Amygdala (tissue), 56 donors: ENCODE results near the gene ZBTB40.
A peak's percentile ranks its signal among the peaks of the same experiment; 100 is the strongest.

Source experiments
- DNase-seq, 56 donors: peaks; one replicate each; lab custom pipeline; 2025; lab: John Stamatoyannopoulos, UW

Gene ZBTB40

GRCh38 chr1:22465015-22465565 lies 13.4 kb downstream of the ZBTB40 start:
- no peak for DNase-seq

GRCh38 chr1:22465671-22466070 lies 14.0 kb downstream of the ZBTB40 start:
- no peak for DNase-seq

GRCh38 chr1:22470227-22470626 lies 18.6 kb downstream of the ZBTB40 start:
- DNase-seq, result peak in 8 of 56 donors; percentile 2 to 35 (median 16)

GRCh38 chr1:22471078-22471477 lies 19.4 kb downstream of the ZBTB40 start:
- peak in 1 of 56 donors; percentile 31 for DNase-seq

- no peak for DNase-seq
These were observed 20.0 kb downstream of the ZBTB40 start for GRCh38 chr1:22471610-22472009.

- DNase-seq, result no peak
These were observed 20.9 kb downstream of the ZBTB40 start for GRCh38 chr1:22472596-22472995.

- no peak for DNase-seq
These were observed 22.3 kb downstream of the ZBTB40 start for GRCh38 chr1:22473952-22474351.

- DNase-seq, result no peak
These were observed 24.9 kb downstream of the ZBTB40 start for GRCh38 chr1:22476566-22476965.

GRCh38 chr1:22483121-22483520 lies 31.5 kb downstream of the ZBTB40 start:
- DNase-seq, result no peak

- DNase-seq, result no peak
These were observed 33.2 kb downstream of the ZBTB40 start for GRCh38 chr1:22484706-22485345.

- no peak for DNase-seq
These were observed 33.8 kb downstream of the ZBTB40 start for GRCh38 chr1:22485431-22485830.

- DNase-seq, result no peak
These were observed 36.1 kb downstream of the ZBTB40 start for GRCh38 chr1:22487781-22488180.

GRCh38 chr1:22488319-22488718 lies 36.7 kb downstream of the ZBTB40 start:
- no peak for DNase-seq

- no peak for DNase-seq
These were observed 37.6 kb downstream of the ZBTB40 start for GRCh38 chr1:22489278-22489677.

- no peak for DNase-seq
These were observed 38.2 kb downstream of the ZBTB40 start for GRCh38 chr1:22489823-22490222.

- no peak for DNase-seq
These were observed 38.7 kb downstream of the ZBTB40 start for GRCh38 chr1:22490309-22490708.

GRCh38 chr1:22491995-22492715 lies 40.5 kb downstream of the ZBTB40 start:
- peak in 1 of 56 donors; percentile 2 for DNase-seq

- DNase-seq, result no peak
These were observed 42.5 kb downstream of the ZBTB40 start for GRCh38 chr1:22494144-22494543.

- DNase-seq, result no peak
These were observed 43.4 kb downstream of the ZBTB40 start for GRCh38 chr1:22494943-22495579.

- no peak for DNase-seq
These were observed 45.0 kb downstream of the ZBTB40 start for GRCh38 chr1:22496536-22497160.

- DNase-seq, result no peak
These were observed 46.8 kb downstream of the ZBTB40 start for GRCh38 chr1:22498463-22498862.
